HCT116 (cell line): ENCODE measurements around the gene VASH2. TPM values are rescaled to one million over a fixed set of nuclear protein-coding genes. Genes with fewer than 3 reads are reported as not detected.
"Not testable (repeated sequence)": the region's sequence is repeated elsewhere in the genome, so short reads cannot be mapped to it uniquely, and the experiment has no call there.

Source experiments
- ATAC-seq: fragments of 200-7000 bp; cut with Tn5 transposase; 2 replicates; pipeline ENCODE4 v1.9.1; 2020; ENCODE audit warnings: mild to moderate bottlenecking, moderate library complexity
- BruUV-seq: library from RNA; stranded (reverse); fragments of 400-500 nt; replicated peaks from 2 replicates; lab custom pipeline; 2021; lab: Mats Ljungman, UMichigan
- CTCF ChIA-PET: fragments of 300-600 bp; sonication (Branson Sonifier 250); formaldehyde crosslinking; loops from one replicate; lab custom pipeline; 2021; ENCODE audit warnings: antibody characterized with exemption; lab: Charles Lee
- POLR2A ChIA-PET: fragments of 300-600, 350-600 bp; sonication (Branson Sonifier 250); formaldehyde crosslinking; loops from one replicate; lab custom pipeline; 2021; ENCODE audit warnings: antibody characterized with exemption; lab: Charles Lee
- RAD21 ChIA-PET, 2 experiments: fragments of 300-600 bp; sonication (Branson Sonifier 250); formaldehyde crosslinking; loops; one replicate each; lab custom pipeline; 2023; ENCODE audit warnings: low total read pairs in 2 of 2; ENCODE audit not compliant: uncharacterized antibody in 2 of 2, unreplicated experiment in 2 of 2, low non-redundant PET in 1 of 2; lab: Charles Lee
- DNase-seq: peaks from one replicate; pipeline ENCODE4 v3.0.0-alpha.2; 2010; ENCODE audit warnings: low read depth, low spot score
- H2AFZ ChIP-seq: fragments of 200-600 bp; shearing (Covaris generic), sonication (generic); 2 replicates; pipeline ENCODE4 v1.6.1; 2017; ENCODE audit warnings: low read depth, mixed run types, mixed read lengths, antibody characterized with exemption, low read length; ENCODE audit not compliant: poor library complexity, severe bottlenecking
- H3K27ac ChIP-seq: 2 replicates; pipeline ENCODE4 v1.5.1; 2012; ENCODE audit warnings: low read depth, low read length
- H3K27me3 ChIP-seq: fragments of 200-600 bp; sonication (generic); 2 replicates; pipeline ENCODE4 v1.6.1; 2016; ENCODE audit warnings: mixed run types, low read length, mixed read lengths; ENCODE audit not compliant: insufficient read depth
- H3K36me3 ChIP-seq, 2 experiments: fragments of 200-500 bp in 1 of 2; fragments of 200-600 bp in 1 of 2; sonication (Bioruptor generic) in 1 of 2; sonication (generic) in 1 of 2; 2 replicates each; pipeline versions ENCODE4 v1.5.1 to v1.6.1; 2014 to 2016; ENCODE audit warnings: low read length in 2 of 2, inconsistent platforms in 1 of 2, mixed read lengths in 1 of 2, mixed run types in 1 of 2; ENCODE audit not compliant: insufficient read depth in 2 of 2, control insufficient read depth in 1 of 2
- H3K4me1 ChIP-seq, 2 experiments: fragments of 200-600 bp in 1 of 2; sonication (generic) in 1 of 2; 2 replicates each; pipeline versions ENCODE4 v1.5.1 to v1.6.1; 2012 to 2017; ENCODE audit warnings: low read length in 2 of 2, inconsistent platforms in 1 of 2, mild to moderate bottlenecking in 1 of 2, mixed read lengths in 1 of 2, mixed run types in 1 of 2, moderate library complexity in 1 of 2; ENCODE audit not compliant: insufficient read depth in 2 of 2, control insufficient read depth in 1 of 2
- H3K4me2 ChIP-seq: fragments of 200-600 bp; sonication (generic); 2 replicates; pipeline ENCODE4 v1.6.1; 2017; ENCODE audit warnings: mixed run types, low read length, mixed read lengths
- H3K4me3 ChIP-seq, 2 experiments: fragments of 200-600 bp in 1 of 2; sonication (generic) in 1 of 2; replicated peaks in 1 of 2; 2 replicates each; pipeline ENCODE4 v1.5.1; 2011 to 2016; ENCODE audit warnings: low read length in 2 of 2, control low read depth in 1 of 2, low read depth in 1 of 2, mild to moderate bottlenecking in 1 of 2, mixed read lengths in 1 of 2, mixed run types in 1 of 2
- H3K79me2 ChIP-seq: fragments of 200-600 bp; sonication (generic); 2 replicates; pipeline ENCODE4 v1.6.1; 2017; ENCODE audit warnings: mild to moderate bottlenecking, mixed run types, low read length, moderate library complexity, mixed read lengths; ENCODE audit not compliant: insufficient read depth
- H3K9ac ChIP-seq: fragments of 200-600 bp; sonication (generic); 2 replicates; pipeline ENCODE4 v1.6.1; 2016; ENCODE audit warnings: low read length, mixed read lengths
- H3K9me2 ChIP-seq: fragments of 200-600 bp; sonication (generic), shearing (Covaris generic); 2 replicates; pipeline ENCODE4 v1.6.1; 2017; ENCODE audit warnings: mixed run types, mild to moderate bottlenecking, moderate library complexity; ENCODE audit not compliant: insufficient read depth
- H3K9me3 ChIP-seq, 2 experiments: fragments of 200-500 bp in 1 of 2; fragments of 200-600 bp in 1 of 2; sonication (Bioruptor generic) in 1 of 2; sonication (generic) in 1 of 2; 2 replicates each; pipeline ENCODE4 v1.6.1; 2014 to 2017; ENCODE audit warnings: low read length in 2 of 2, mixed read lengths in 2 of 2, inconsistent platforms in 1 of 2, low read depth in 1 of 2, mild to moderate bottlenecking in 1 of 2, mixed run types in 1 of 2, moderate library complexity in 1 of 2; ENCODE audit not compliant: control insufficient read depth in 1 of 2, insufficient read depth in 1 of 2
- H4K20me1 ChIP-seq: fragments of 200-600 bp; sonication (generic), shearing (Covaris generic); 2 replicates; pipeline ENCODE4 v1.6.1; 2017; ENCODE audit warnings: mixed run types, mild to moderate bottlenecking, moderate library complexity; ENCODE audit not compliant: insufficient read depth
- EZH2 ChIP-seq: fragments of 200-600 bp; sonication (generic); IDR thresholded peaks from 2 replicates; pipeline ENCODE4 v1.6.1; 2017; ENCODE audit warnings: antibody characterized with exemption, mixed run types
- FOSL1 ChIP-seq: IDR thresholded peaks from 2 replicates; pipeline ENCODE4 v1.6.1; 2012; ENCODE audit warnings: low read depth
- JUND ChIP-seq: IDR thresholded peaks from 2 replicates; pipeline ENCODE4 v1.6.1; 2012
- RAD21 ChIP-seq: IDR thresholded peaks from 2 replicates; pipeline ENCODE4 v1.6.1; 2012; ENCODE audit warnings: low read depth, mild to moderate bottlenecking
- SIN3A ChIP-seq: IDR thresholded peaks from 2 replicates; pipeline ENCODE4 v1.6.1; 2012; ENCODE audit warnings: low read depth
- TCF7L2 ChIP-seq: IDR thresholded peaks from 2 replicates; pipeline ENCODE4 v1.7.0; 2011; ENCODE audit warnings: borderline replicate concordance, inconsistent platforms; ENCODE audit not compliant: insufficient read depth, insufficient read length; ENCODE audit errors: extremely low read depth
- YY1 ChIP-seq: IDR thresholded peaks from 2 replicates; pipeline ENCODE4 v1.6.1; 2011; ENCODE audit warnings: low read length, low read depth, moderate library complexity, mild to moderate bottlenecking; ENCODE audit not compliant: insufficient replicate concordance; ENCODE audit errors: extremely low read depth
- intact Hi-C: fragments of 100-400 bp; cut with micrococcal nuclease; formaldehyde crosslinking; loops from 2 replicates; pipeline ENCODE4 v1.10.0; 2022
- total RNA-seq: library from RNA; stranded (reverse); gene quantifications from one replicate; pipeline ENCODE4 v1.2.1, GENCODE V29; 2021; ENCODE audit not compliant: unreplicated experiment
- TF ChIP-seq, protein P1 (sequence below): IDR thresholded peaks from 2 replicates; pipeline ENCODE4 v1.6.1; 2012
- TF ChIP-seq, protein P2 (sequence below): IDR thresholded peaks from 2 replicates; pipeline ENCODE4 v1.6.1; 2012; ENCODE audit warnings: low read depth
- TF ChIP-seq, protein P3 (sequence below): IDR thresholded peaks from 2 replicates; pipeline ENCODE4 v1.6.1; 2012

Gene VASH2
- total RNA-seq, 1 experiment from 2014 or later: 5.7 TPM

DNA sequence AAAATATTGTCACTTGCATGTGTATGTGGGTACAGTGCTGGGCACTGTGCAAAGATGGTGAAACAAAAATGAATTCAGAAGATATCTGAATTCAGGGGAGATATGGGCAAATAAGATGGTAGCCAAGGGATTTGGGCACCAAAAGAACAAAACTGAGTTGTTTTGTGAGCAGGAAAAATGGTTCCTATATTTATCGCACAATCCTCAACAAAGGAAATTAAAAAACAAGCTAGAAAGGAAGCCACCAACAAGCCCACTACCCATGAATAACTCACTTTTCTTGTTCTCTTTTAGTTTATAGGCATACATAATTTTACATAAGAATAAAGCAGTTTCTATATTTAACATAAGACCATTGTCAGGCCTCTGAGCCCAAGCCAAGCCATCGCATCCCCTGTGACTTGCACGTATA, 40.7 kb upstream of the VASH2 start:
- intact Hi-C loops: no loop called here
- Histone ChIP-seq H3K4me1 (no peaks in the 10 kb centered on the region), H3K36me3 (no peaks in the 10 kb centered on the region), H3K9me2 (no peaks in the 10 kb centered on the region), H3K9ac (no peak overlapping the region), H3K9me3 (no peaks in the 10 kb centered on the region), H2AFZ (no peak overlapping the region), H3K79me2 (no peaks in the 10 kb centered on the region), H3K27me3 (no peaks in the 10 kb centered on the region), H3K27ac (no peak overlapping the region), H3K4me3 (no peak overlapping the region), H4K20me1 (no peaks in the 10 kb centered on the region), H3K4me2 (no peak overlapping the region)
- CTCF ChIA-PET: no interaction called here
- no TSS peak for BruUV-seq
- RAD21 ChIA-PET: no interaction called here
- TF ChIP-seq EZH2: no peak
- TF ChIP-seq TCF7L2: no peak
- TF ChIP-seq FOSL1: no peak
- TF ChIP-seq JUND: no peak
- TF ChIP-seq, protein P1, sequence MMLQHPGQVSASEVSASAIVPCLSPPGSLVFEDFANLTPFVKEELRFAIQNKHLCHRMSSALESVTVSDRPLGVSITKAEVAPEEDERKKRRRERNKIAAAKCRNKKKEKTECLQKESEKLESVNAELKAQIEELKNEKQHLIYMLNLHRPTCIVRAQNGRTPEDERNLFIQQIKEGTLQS: no peak
- TF ChIP-seq, protein P2, sequence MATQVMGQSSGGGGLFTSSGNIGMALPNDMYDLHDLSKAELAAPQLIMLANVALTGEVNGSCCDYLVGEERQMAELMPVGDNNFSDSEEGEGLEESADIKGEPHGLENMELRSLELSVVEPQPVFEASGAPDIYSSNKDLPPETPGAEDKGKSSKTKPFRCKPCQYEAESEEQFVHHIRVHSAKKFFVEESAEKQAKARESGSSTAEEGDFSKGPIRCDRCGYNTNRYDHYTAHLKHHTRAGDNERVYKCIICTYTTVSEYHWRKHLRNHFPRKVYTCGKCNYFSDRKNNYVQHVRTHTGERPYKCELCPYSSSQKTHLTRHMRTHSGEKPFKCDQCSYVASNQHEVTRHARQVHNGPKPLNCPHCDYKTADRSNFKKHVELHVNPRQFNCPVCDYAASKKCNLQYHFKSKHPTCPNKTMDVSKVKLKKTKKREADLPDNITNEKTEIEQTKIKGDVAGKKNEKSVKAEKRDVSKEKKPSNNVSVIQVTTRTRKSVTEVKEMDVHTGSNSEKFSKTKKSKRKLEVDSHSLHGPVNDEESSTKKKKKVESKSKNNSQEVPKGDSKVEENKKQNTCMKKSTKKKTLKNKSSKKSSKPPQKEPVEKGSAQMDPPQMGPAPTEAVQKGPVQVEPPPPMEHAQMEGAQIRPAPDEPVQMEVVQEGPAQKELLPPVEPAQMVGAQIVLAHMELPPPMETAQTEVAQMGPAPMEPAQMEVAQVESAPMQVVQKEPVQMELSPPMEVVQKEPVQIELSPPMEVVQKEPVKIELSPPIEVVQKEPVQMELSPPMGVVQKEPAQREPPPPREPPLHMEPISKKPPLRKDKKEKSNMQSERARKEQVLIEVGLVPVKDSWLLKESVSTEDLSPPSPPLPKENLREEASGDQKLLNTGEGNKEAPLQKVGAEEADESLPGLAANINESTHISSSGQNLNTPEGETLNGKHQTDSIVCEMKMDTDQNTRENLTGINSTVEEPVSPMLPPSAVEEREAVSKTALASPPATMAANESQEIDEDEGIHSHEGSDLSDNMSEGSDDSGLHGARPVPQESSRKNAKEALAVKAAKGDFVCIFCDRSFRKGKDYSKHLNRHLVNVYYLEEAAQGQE: no peak
- no peak for TF ChIP-seq SIN3A
- TF ChIP-seq RAD21: no peak
- no peak for TF ChIP-seq YY1
- TF ChIP-seq, protein P3, sequence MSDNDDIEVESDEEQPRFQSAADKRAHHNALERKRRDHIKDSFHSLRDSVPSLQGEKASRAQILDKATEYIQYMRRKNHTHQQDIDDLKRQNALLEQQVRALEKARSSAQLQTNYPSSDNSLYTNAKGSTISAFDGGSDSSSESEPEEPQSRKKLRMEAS: no peak
- POLR2A ChIA-PET: no interaction called here
- no peak for ATAC-seq
- DNase-seq: no peak

DNA sequence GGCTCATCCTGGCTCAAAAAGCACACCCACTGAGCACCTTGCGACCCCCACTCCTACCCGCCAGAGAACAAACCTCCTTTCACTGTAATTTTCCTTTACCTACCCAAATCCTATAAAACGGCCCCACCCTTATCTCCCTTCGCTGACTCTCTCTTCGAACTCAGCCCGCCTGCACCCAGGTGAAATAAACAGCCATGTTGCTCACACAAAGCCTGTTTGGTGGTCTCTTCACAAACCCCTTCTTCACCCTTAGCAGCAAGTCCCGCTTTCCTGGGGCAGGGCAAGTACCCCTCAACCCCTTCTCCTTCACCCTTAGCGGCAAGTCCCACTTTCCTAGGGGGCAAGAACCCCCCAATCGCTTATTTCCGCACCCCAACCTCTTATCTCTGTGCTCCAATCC, 40.1 kb upstream of the VASH2 start:
- H4K20me1 ChIP-seq, RAD21 ChIA-PET, H3K36me3 ChIP-seq, intact Hi-C loops, H3K4me2 ChIP-seq, H3K27ac ChIP-seq, POLR2A ChIA-PET, H3K9me2 ChIP-seq, H3K27me3 ChIP-seq, CTCF ChIA-PET, H3K4me3 ChIP-seq, ATAC-seq, BruUV-seq, H3K9ac ChIP-seq, H3K4me1 ChIP-seq, H3K9me3 ChIP-seq, H2AFZ ChIP-seq, DNase-seq, H3K79me2 ChIP-seq: not testable (repeated sequence)

DNA sequence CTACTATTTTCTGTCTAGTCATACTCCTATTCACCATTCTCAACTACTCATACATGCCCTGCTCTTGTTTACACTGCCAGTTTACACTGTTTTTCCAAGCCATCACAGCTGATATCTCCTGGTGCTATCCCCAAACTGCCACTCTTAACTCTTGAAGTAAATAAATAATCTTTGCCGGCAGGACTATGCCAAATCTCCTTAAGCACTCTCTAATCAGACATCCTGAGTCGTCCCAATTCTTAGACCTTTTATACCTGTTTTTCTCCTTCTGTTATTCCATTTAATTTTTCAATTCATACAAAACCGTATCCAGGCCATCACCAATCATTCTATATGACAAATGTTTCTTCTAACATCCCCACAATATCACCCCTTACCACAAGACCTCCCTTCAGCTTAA, 36.7 kb upstream of the VASH2 start:
- H3K9me3 ChIP-seq, RAD21 ChIA-PET, H3K4me1 ChIP-seq, DNase-seq, H3K4me3 ChIP-seq, POLR2A ChIA-PET, CTCF ChIA-PET, intact Hi-C loops, H3K79me2 ChIP-seq, H3K9me2 ChIP-seq, ATAC-seq, H4K20me1 ChIP-seq, H3K9ac ChIP-seq, H2AFZ ChIP-seq, H3K27me3 ChIP-seq, H3K27ac ChIP-seq, H3K36me3 ChIP-seq, H3K4me2 ChIP-seq, BruUV-seq: not testable (repeated sequence)
